Mammary epithelial cell (primary cell): ENCODE measurements around the gene GSAP.

Source experiments
- EZH2 ChIP-seq: IDR thresholded peaks from 2 replicates; pipeline ENCODE4 v1.6.1; 2012; ENCODE audit warnings: low read length, inconsistent platforms, borderline replicate concordance
- TF ChIP-seq, protein P1 (sequence below), 2 donors: IDR thresholded peaks in 1 of 2; conservative IDR thresholded peaks in 1 of 2; 2 replicates each; pipeline ENCODE4 v1.5.1; 2011 to 2012; ENCODE audit warnings: inconsistent platforms in 2 of 2, low read length in 2 of 2, mild to moderate bottlenecking in 2 of 2, control low read depth in 1 of 2, low read depth in 1 of 2; ENCODE audit not compliant: insufficient read depth in 1 of 2; ENCODE audit errors: extremely low read depth in 1 of 2

DNA sequence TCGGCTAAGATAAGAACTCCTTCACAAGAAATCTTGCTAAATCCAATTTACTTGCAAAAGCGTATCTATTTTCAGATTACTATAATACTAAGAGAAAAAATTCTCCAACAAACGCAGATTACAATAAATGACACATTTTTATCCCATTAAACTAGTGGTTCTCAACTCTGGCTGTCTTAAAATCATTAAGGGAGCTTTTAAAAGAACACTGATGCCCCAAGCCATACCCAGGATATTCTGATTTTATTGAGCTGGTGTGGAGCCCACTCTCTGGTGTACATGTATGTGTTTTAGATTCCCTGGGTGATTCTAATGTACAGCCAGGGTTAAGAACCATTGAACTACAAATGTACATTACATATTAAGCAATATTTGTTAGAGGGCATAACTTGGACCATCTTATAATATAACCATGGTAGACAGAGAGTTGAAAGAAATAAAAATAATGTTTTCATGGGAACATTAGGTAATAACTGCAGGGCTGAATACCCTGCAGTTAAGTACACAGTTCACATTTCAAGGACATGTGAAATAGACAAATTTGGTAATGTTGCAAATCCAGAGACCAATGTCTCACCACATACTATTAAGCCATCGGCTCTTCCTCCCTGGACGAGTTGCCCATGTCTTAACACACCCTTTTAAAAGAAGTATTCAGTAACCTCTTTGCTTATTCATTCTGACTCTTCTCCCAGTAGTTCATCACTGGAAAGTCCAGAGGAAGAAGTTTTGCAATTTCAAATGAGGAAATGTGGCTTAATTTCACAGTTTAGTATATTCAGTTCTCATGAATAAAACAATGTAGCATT lies 6.2 kb downstream of the GSAP start:
- TF ChIP-seq, protein P1, sequence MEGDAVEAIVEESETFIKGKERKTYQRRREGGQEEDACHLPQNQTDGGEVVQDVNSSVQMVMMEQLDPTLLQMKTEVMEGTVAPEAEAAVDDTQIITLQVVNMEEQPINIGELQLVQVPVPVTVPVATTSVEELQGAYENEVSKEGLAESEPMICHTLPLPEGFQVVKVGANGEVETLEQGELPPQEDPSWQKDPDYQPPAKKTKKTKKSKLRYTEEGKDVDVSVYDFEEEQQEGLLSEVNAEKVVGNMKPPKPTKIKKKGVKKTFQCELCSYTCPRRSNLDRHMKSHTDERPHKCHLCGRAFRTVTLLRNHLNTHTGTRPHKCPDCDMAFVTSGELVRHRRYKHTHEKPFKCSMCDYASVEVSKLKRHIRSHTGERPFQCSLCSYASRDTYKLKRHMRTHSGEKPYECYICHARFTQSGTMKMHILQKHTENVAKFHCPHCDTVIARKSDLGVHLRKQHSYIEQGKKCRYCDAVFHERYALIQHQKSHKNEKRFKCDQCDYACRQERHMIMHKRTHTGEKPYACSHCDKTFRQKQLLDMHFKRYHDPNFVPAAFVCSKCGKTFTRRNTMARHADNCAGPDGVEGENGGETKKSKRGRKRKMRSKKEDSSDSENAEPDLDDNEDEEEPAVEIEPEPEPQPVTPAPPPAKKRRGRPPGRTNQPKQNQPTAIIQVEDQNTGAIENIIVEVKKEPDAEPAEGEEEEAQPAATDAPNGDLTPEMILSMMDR (conservative IDR thresholded peaks at IDR 0.05 in 1 of 2, IDR thresholded peaks at IDR 0.05 in 1 of 2; ENCODE audit: extremely low read depth in 1 of 2, insufficient read depth in 1 of 2, low read depth in 1 of 2, low read length in 2 of 2), result no peak
- no peak for TF ChIP-seq EZH2
